Activated CD8-positive, alpha-beta memory T cell treated with anti-CD3 and anti-CD28 coated beads, Interleukin-2, amount 10 ng/mL, durations not matched to agents 7 days and 5 days (primary cell): ENCODE measurements around the gene HEXA. TPM values are rescaled to one million over a fixed set of nuclear protein-coding genes. Genes with fewer than 3 reads are reported as not detected.
"Not testable (repeated sequence)": the region's sequence is repeated elsewhere in the genome, so short reads cannot be mapped to it uniquely, and the experiment has no call there.

ENCODE experiments used
- ATAC-seq: fragments of 150-1000 bp; cut with Tn5 transposase; one replicate; pipeline ENCODE4 v1.10.0; 2021; ENCODE audit warnings: moderate library complexity
- CTCF ChIA-PET: fragments of 350-600 bp; sonication (Branson Sonifier 250); formaldehyde crosslinking; loops from one replicate; lab custom pipeline; 2021; ENCODE audit warnings: antibody characterized with exemption; lab: Charles Lee
- DNase-seq: peaks from one replicate; pipeline ENCODE4 v3.0.0-alpha.2; 2020
- H3K27ac Mint-ChIP-seq: one replicate; pipeline ENCODE4 v1.8.0; 2021; ENCODE audit warnings: mild to moderate bottlenecking, mixed read lengths
- H3K27me3 Mint-ChIP-seq: one replicate; pipeline ENCODE4 v1.8.0; 2021; ENCODE audit warnings: mixed read lengths
- H3K36me3 Mint-ChIP-seq: one replicate; pipeline ENCODE4 v1.8.0; 2021; ENCODE audit warnings: mild to moderate bottlenecking, mixed read lengths
- H3K4me1 Mint-ChIP-seq: one replicate; pipeline ENCODE4 v1.8.0; 2021; ENCODE audit warnings: mixed read lengths
- H3K4me3 Mint-ChIP-seq: one replicate; pipeline ENCODE4 v1.8.0; 2021; ENCODE audit warnings: mild to moderate bottlenecking, moderate library complexity, mixed read lengths
- H3K9me3 Mint-ChIP-seq: one replicate; pipeline ENCODE4 v1.8.0; 2022; ENCODE audit warnings: low read depth, mixed read lengths
- total RNA-seq, 2 experiments: library from RNA; stranded (reverse); gene quantifications; one replicate each; pipeline ENCODE4 v1.2.3, GENCODE V29; 2021

Gene HEXA
- total RNA-seq, 2 experiments from 2014 or later: 92.1 to 95.5 TPM

GRCh38 chr15:72397796-72398588 is 22.2 kb upstream of the HEXA start, which contains the start of gene TMEM202:
Gene TMEM202 (plus strand): TSS chr15:72398305. CDS start chr15:72398327, 22 bp downstream.
- peaks cover 45% of the 10 kb centered on the region for H3K27me3 Mint-ChIP-seq
- ATAC-seq: no peak

DNA sequence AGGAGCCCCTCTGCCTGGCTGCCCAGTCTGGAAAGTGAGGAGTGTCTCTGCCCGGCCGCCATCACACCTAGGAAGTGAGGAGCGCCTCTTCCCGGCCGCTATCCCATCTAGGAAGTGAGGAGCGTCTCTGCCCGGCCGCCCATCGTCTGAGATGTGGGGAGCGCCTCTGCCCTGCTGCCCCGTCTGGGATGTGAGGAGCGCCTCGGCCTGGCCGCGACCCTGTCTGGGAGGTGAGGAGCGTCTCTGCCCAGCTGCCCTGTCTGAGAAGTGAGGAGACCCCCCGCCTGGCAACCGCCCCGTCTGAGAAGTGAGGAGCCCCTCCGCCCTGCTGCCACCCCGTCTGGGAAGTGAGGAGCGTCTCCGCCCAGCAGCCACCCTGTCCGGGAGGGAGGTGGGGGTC is 20.5 kb upstream of the HEXA start:
- H3K4me1 Mint-ChIP-seq, ATAC-seq, H3K4me3 Mint-ChIP-seq, H3K27ac Mint-ChIP-seq, H3K9me3 Mint-ChIP-seq, CTCF ChIA-PET, DNase-seq, H3K36me3 Mint-ChIP-seq: not testable (repeated sequence)
- H3K27me3 Mint-ChIP-seq: peaks cover 35% of the 10 kb centered on the region

More at GRCh38 chr15:72397796-72398588, 22.2 kb upstream of the HEXA start, which contains the start of gene TMEM202:
- Mint-ChIP-seq H3K9me3 (no peaks in the 10 kb centered on the region), H3K36me3 (no peaks in the 10 kb centered on the region), H3K27ac (no peak within 1 kb of the TSS), H3K4me1 (no peaks in the 10 kb centered on the region), H3K4me3 (no peak within 1 kb of the TSS)
- DNase-seq: no peak
- CTCF ChIA-PET: no interaction called here

- no peaks in the 10 kb centered on the region for H3K36me3 Mint-ChIP-seq
- DNase-seq: no peak
- H3K9me3 Mint-ChIP-seq: no peaks in the 10 kb centered on the region
- no peak overlapping the region for H3K27ac Mint-ChIP-seq
- no peaks in the 10 kb centered on the region for H3K4me1 Mint-ChIP-seq
- CTCF ChIA-PET: no interaction called here
- ATAC-seq: no peak
- H3K4me3 Mint-ChIP-seq: no peak overlapping the region
- H3K27me3 Mint-ChIP-seq: peaks cover 18% of the 10 kb centered on the region
Measured at GRCh38 chr15:72389231-72389630, 13.4 kb upstream of the HEXA start.

GRCh38 chr15:72387741-72388140 is 11.9 kb upstream of the HEXA start:
- Mint-ChIP-seq H3K36me3 (no peaks in the 10 kb centered on the region), H3K4me3 (no peak overlapping the region), H3K27me3 (peaks cover 25% of the 10 kb centered on the region), H3K27ac (no peak overlapping the region), H3K9me3 (no peaks in the 10 kb centered on the region), H3K4me1 (no peaks in the 10 kb centered on the region)
- CTCF ChIA-PET: no interaction called here
- DNase-seq (no peak), ATAC-seq (no peak)

GRCh38 chr15:72382146-72382545 is 6.3 kb upstream of the HEXA start:
- Mint-ChIP-seq H3K9me3 (no peaks in the 10 kb centered on the region), H3K4me1 (peaks cover 11% of the 10 kb centered on the region), H3K27ac (no peak overlapping the region), H3K36me3 (no peaks in the 10 kb centered on the region), H3K4me3 (no peak overlapping the region), H3K27me3 (peaks cover 16% of the 10 kb centered on the region)
- DNase-seq (no peak), ATAC-seq (no peak)
- CTCF ChIA-PET: interaction anchor here (0.8 kb wide), 1 partner anchor 79 kb away, joined by 3 read pairs; no protein-coding TSS in a partner anchor

GRCh38 chr15:72380743-72381142 is 4.9 kb upstream of the HEXA start:
- CTCF ChIA-PET: no interaction called here
- Mint-ChIP-seq H3K4me3 (no peak overlapping the region), H3K9me3 (no peaks in the 10 kb centered on the region), H3K36me3 (no peaks in the 10 kb centered on the region), H3K27ac (no peak overlapping the region), H3K27me3 (peaks cover 16% of the 10 kb centered on the region), H3K4me1 (peaks cover 18% of the 10 kb centered on the region)
- no peak for DNase-seq
- ATAC-seq: no peak

GRCh38 chr15:72379856-72380430 is 4.1 kb upstream of the HEXA start:
- H3K27ac Mint-ChIP-seq: no peak overlapping the region
- DNase-seq (no peak), ATAC-seq (no peak)
- no peaks in the 10 kb centered on the region for H3K36me3 Mint-ChIP-seq
- no peak overlapping the region for H3K4me3 Mint-ChIP-seq
- H3K27me3 Mint-ChIP-seq: peaks cover 13% of the 10 kb centered on the region
- H3K9me3 Mint-ChIP-seq: no peaks in the 10 kb centered on the region
- CTCF ChIA-PET: no interaction called here
- peaks cover 25% of the 10 kb centered on the region for H3K4me1 Mint-ChIP-seq

DNA sequence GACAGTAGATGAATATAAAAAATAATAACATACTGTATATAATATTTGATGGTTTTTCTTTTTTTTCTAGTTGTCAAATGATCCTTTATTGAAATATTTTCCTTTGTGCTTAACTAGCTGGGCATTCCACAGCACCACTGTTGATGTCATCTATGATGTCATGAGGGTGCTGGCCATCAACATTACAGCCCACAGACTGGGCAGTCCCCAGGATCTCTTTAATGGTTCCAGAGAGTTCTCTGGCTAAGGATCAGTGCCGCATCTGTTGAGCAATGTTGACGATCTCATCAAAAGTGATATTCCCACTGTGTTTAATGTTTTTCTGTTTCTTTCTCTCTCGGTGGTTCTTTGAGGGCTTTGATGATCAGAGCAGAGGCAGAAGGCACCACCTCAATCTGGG is 3.3 kb upstream of the HEXA start:
- H3K36me3 Mint-ChIP-seq, CTCF ChIA-PET, H3K4me3 Mint-ChIP-seq, ATAC-seq, H3K9me3 Mint-ChIP-seq, H3K27me3 Mint-ChIP-seq, H3K27ac Mint-ChIP-seq, DNase-seq: not testable (repeated sequence)
- peaks cover 33% of the 10 kb centered on the region for H3K4me1 Mint-ChIP-seq

DNA sequence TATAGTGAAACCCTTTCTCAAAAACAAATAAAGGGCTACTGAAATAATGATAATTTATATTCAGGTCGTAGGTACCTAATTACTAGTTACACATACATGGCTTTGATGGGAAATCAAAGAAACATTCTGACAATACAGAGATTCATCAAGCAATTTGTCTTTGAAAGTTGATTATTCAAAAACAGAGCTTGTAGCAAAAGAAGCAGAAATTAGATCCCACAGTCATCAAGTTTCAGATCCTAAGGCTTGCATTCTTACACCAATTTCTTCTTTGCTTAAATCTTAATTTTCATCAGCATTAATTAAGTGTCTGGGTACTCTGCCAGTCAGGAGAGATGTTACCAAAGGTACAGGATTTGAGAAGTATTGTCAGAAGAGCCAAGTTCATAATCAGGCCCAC is 1.5 kb upstream of the HEXA start:
- H3K27me3 Mint-ChIP-seq: no peaks in the 10 kb centered on the region
- peaks cover 3% of the 10 kb centered on the region for H3K36me3 Mint-ChIP-seq
- ATAC-seq: no peak
- H3K4me1 Mint-ChIP-seq: peaks cover 48% of the 10 kb centered on the region
- no peak for DNase-seq
- no peak overlapping the region for H3K27ac Mint-ChIP-seq
- H3K4me3 Mint-ChIP-seq: no peak overlapping the region
- H3K9me3 Mint-ChIP-seq: no peaks in the 10 kb centered on the region
- CTCF ChIA-PET: no interaction called here

DNA sequence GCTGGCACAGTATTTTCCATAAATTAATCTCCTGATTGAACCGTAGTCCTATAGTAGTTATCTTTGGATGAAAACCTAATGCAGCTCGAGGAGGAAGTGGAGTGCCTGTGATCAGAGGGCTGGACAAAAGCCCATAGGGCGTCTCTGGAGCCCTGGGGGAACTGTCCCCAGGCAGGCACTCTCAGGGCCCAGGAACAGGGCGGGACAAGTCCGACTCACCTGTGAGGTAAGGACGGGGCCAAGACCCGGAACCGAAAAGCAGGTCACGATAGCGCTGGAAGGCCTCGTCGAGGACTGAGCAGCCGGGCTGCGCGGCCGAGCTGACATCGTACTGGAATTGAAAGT is 341 bp downstream of the HEXA start:
- DNase-seq: no peak
- peaks cover 6% of the 10 kb centered on the region for H3K36me3 Mint-ChIP-seq
- no peaks in the 10 kb centered on the region for H3K9me3 Mint-ChIP-seq
- H3K4me1 Mint-ChIP-seq: peaks cover 49% of the 10 kb centered on the region
- CTCF ChIA-PET: interaction anchor here (0.7 to 2.2 kb wide), 5 partner anchors 8 to 149 kb away, joined by 3 to 11 read pairs (median 5); no protein-coding TSS in a partner anchor
- H3K4me3 Mint-ChIP-seq: peak overlapping the region; percentile 92
- no peaks in the 10 kb centered on the region for H3K27me3 Mint-ChIP-seq
- ATAC-seq: peak; percentile 60
- peak overlapping the region; percentile 96 for H3K27ac Mint-ChIP-seq

- no peak for ATAC-seq
- Mint-ChIP-seq H3K36me3 (peaks cover 18% of the 10 kb centered on the region), H3K4me3 (no peak overlapping the region), H3K27ac (no peak overlapping the region), H3K9me3 (no peaks in the 10 kb centered on the region), H3K4me1 (peaks cover 53% of the 10 kb centered on the region), H3K27me3 (no peaks in the 10 kb centered on the region)
- DNase-seq: no peak
- CTCF ChIA-PET: no interaction called here
Measured at GRCh38 chr15:72372361-72372760, 3.5 kb downstream of the HEXA start.

DNA sequence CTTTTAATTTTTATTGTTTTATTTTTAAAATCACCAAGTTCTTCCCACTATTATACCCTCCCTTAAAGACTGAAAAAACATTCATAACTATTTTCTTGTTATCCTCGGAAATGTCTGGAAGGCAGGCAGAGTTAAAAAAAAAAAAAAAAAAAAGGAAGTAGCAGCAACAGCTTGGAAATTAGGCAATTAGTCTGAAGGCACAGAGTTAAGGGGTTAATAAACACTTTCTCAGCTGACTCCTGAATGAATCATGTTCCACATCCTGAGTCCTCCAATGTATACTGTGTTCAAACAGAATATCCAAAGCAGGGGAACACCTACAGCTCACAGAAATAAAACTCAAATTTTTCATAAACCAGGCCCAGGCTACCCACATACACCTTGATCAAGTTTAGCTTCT is 5.8 kb downstream of the HEXA start:
- peaks cover 58% of the 10 kb centered on the region for H3K4me1 Mint-ChIP-seq
- ATAC-seq: no peak
- no peak overlapping the region for H3K27ac Mint-ChIP-seq
- CTCF ChIA-PET: interaction anchor here (1.0 kb wide), 1 partner anchor 57 kb away, joined by 3 read pairs; no protein-coding TSS in a partner anchor
- H3K4me3 Mint-ChIP-seq: no peak overlapping the region
- peaks cover 32% of the 10 kb centered on the region for H3K36me3 Mint-ChIP-seq
- DNase-seq: no peak
- no peaks in the 10 kb centered on the region for H3K27me3 Mint-ChIP-seq
- no peaks in the 10 kb centered on the region for H3K9me3 Mint-ChIP-seq

- no peaks in the 10 kb centered on the region for H3K9me3 Mint-ChIP-seq
- H3K27me3 Mint-ChIP-seq: no peaks in the 10 kb centered on the region
- CTCF ChIA-PET: no interaction called here
- peaks cover 50% of the 10 kb centered on the region for H3K4me1 Mint-ChIP-seq
- ATAC-seq (no peak), DNase-seq (no peak)
- H3K27ac Mint-ChIP-seq: no peak overlapping the region
- no peak overlapping the region for H3K4me3 Mint-ChIP-seq
- H3K36me3 Mint-ChIP-seq: peaks cover 30% of the 10 kb centered on the region
Measured at GRCh38 chr15:72368899-72369298, 6.9 kb downstream of the HEXA start.

GRCh38 chr15:72368325-72368724 is 7.5 kb downstream of the HEXA start:
- H3K4me3 Mint-ChIP-seq: no peak overlapping the region
- no peak overlapping the region for H3K27ac Mint-ChIP-seq
- H3K4me1 Mint-ChIP-seq: peaks cover 46% of the 10 kb centered on the region
- H3K9me3 Mint-ChIP-seq: no peaks in the 10 kb centered on the region
- H3K36me3 Mint-ChIP-seq: peaks cover 32% of the 10 kb centered on the region
- no peak for DNase-seq
- no peaks in the 10 kb centered on the region for H3K27me3 Mint-ChIP-seq
- no peak for ATAC-seq
- CTCF ChIA-PET: interaction anchor here (1.4 to 3.0 kb wide), 2 partner anchors 8 to 16 kb away, joined by 3 to 11 read pairs; partner anchors contain the start of gene HEXA
